Stomach (tissue), 9 donors: ENCODE results near the gene TMPRSS11D. TPM values are rescaled to one million over a fixed set of nuclear protein-coding genes. Genes with fewer than 3 reads are reported as not detected.

Experiments
- DNase-seq, 2 donors: peaks; one replicate each; pipeline versions ENCODE4 v3.0.0 to v3.0.0-alpha.2; 2013 to 2019
- H3K27ac ChIP-seq, 5 donors: fragments of 200-600 bp in 4 of 5; sonication (generic) in 4 of 5; one replicate each; pipeline ENCODE4 v1.5.1; 2013 to 2019; ENCODE audit warnings: mild to moderate bottlenecking in 1 of 5, moderate library complexity in 1 of 5
- H3K27me3 ChIP-seq, 3 donors: fragments of 200-600 bp; sonication (generic); one replicate each; pipeline ENCODE4 v1.5.1; 2017 to 2019; ENCODE audit warnings: mixed run types in 1 of 3
- H3K36me3 ChIP-seq, 4 donors: fragments of 200-600 bp; sonication (generic); 1 replicate in 3 of 4; 2 replicates in 1 of 4; pipeline ENCODE4 v1.5.1; 2016 to 2019
- H3K4me1 ChIP-seq, 4 donors: fragments of 200-600 bp; sonication (generic); one replicate each; pipeline ENCODE4 v1.5.1; 2016 to 2019
- H3K4me3 ChIP-seq, 4 donors: fragments of 200-600 bp; sonication (generic) in 3 of 4; one replicate each; pipeline ENCODE4 v1.5.1; 2016 to 2019; ENCODE audit warnings: mild to moderate bottlenecking in 1 of 4
- H3K9me3 ChIP-seq, 4 donors: fragments of 200-600 bp; sonication (generic); one replicate each; pipeline ENCODE4 v1.5.1; 2016 to 2019
- CTCF ChIP-seq, 7 experiments: fragments of 450-650 bp in 4 of 7; fragments of 200-600 bp in 3 of 7; sonication (generic) in 3 of 7; IDR thresholded peaks; one replicate each; pipeline ENCODE4 v1.5.1; 2016 to 2019; ENCODE audit warnings: antibody characterized with exemption in 7 of 7, control low read depth in 2 of 7, mild to moderate bottlenecking in 1 of 7
- EP300 ChIP-seq: sonication (generic); formaldehyde crosslinking; IDR thresholded peaks from one replicate; pipeline ENCODE4 v1.6.1; 2017; ENCODE audit warnings: antibody characterized with exemption
- POLR2A ChIP-seq, 4 donors: fragments of 450-650 bp; IDR thresholded peaks; one replicate each; pipeline ENCODE4 v1.6.1; 2016; ENCODE audit warnings: antibody characterized with exemption in 4 of 4, control low read depth in 2 of 4, mild to moderate bottlenecking in 1 of 4, moderate library complexity in 1 of 4
- POLR2AphosphoS5 ChIP-seq, 3 donors: sonication (generic); formaldehyde crosslinking; IDR thresholded peaks; one replicate each; pipeline ENCODE4 v1.6.1; 2016; ENCODE audit warnings: antibody characterized with exemption in 3 of 3
- WGBS, 5 donors: extraction: QIAGEN DNeasy Blood & Tissue Kit in 3 of 5; methylation state at CpG; one replicate each; pipeline versions ENCODE4 v1.1.5 to v1.1.7; 2013 to 2018; 5-methylcytosine and 5-hydroxymethylcytosine counted together
- intact Hi-C: fragments of 100-400 bp; cut with DNase I; formaldehyde crosslinking; loops from one replicate; pipeline ENCODE4 v1.15.1; 2023; ENCODE audit warnings: low total_unique reads
- polyA plus RNA-seq, 3 donors: library from polyadenylated mRNA; stranded (reverse); fragments of 200-250 nt; gene quantifications; one replicate each; pipeline ENCODE4 v1.2.3, GENCODE V29; 2013
- total RNA-seq, 5 donors: library from RNA; depleted of rRNA; stranded (reverse); fragments of >200 nt; gene quantifications; one replicate each; pipeline versions ENCODE4 v1.1.0 to v1.2.3, GENCODE V29; 2014 to 2016
- donor health status: healthy with polysubstance abuse.
- donor health status: Bipolar disorder and iron deficiency.
- donor health status: healthy.

The TMPRSS11D gene
- total and polyA plus RNA-seq, 8 donors = 27.3 TPM; not detected in 7

- no peak for TF ChIP-seq EP300
- no peak for TF ChIP-seq CTCF (IDR thresholded peaks at IDR 0.05)
- no peak for TF ChIP-seq POLR2AphosphoS5 (IDR thresholded peaks at IDR 0.05)
- TF ChIP-seq POLR2A (IDR thresholded peaks at IDR 0.05) = no peak
- H3K27me3 ChIP-seq = no peaks in the 10 kb centered on the region
- no peaks in the 10 kb centered on the region for H3K36me3 ChIP-seq
- H3K4me3 ChIP-seq = no peak overlapping the region
- no peak overlapping the region for H3K27ac ChIP-seq
- DNase-seq = no peak
- H3K4me1 ChIP-seq = no peaks in the 10 kb centered on the region
- intact Hi-C loops = no loop called here
- whole genome bisulfite sequencing, 5 donors = 90 to 100% (median 94%) methylated on average over 1 to 3 of the region's 3 CpGs; no CpG with 5 or more reads in 1 of the 5 donors
- peaks cover 0 to 5% (median 0%) of the 10 kb centered on the region in 4 donors for H3K9me3 ChIP-seq
Measured at GRCh38 chr4:67927251-67927650, 43.4 kb upstream of the TMPRSS11D start.

- H3K4me3 ChIP-seq = no peak overlapping the region
- H3K9me3 ChIP-seq = peaks cover 0 to 5% (median 0%) of the 10 kb centered on the region in 4 donors
- 90 to 96% (median 92%) methylated on average over 6 to 7 of the region's 7 CpGs for WGBS, 5 donors
- no peaks in the 10 kb centered on the region for H3K27me3 ChIP-seq
- H3K36me3 ChIP-seq = no peaks in the 10 kb centered on the region
- no peak for DNase-seq
- H3K27ac ChIP-seq = no peak overlapping the region
- intact Hi-C loops = no loop called here
- TF ChIP-seq POLR2A (IDR thresholded peaks at IDR 0.05) = no peak
- no peak for TF ChIP-seq POLR2AphosphoS5 (IDR thresholded peaks at IDR 0.05)
- no peak for TF ChIP-seq EP300
- no peak for TF ChIP-seq CTCF (IDR thresholded peaks at IDR 0.05)
- H3K4me1 ChIP-seq = no peaks in the 10 kb centered on the region
Measured at GRCh38 chr4:67926485-67926884, 42.7 kb upstream of the TMPRSS11D start.

GRCh38 chr4:67922697-67923096 is 38.9 kb upstream of the TMPRSS11D start:
- Histone ChIP-seq H3K9me3 (peaks cover 0 to 5% (median 0%) of the 10 kb centered on the region in 4 donors), H3K4me3 (no peak overlapping the region), H3K27me3 (no peaks in the 10 kb centered on the region), H3K4me1 (no peaks in the 10 kb centered on the region), H3K36me3 (no peaks in the 10 kb centered on the region), H3K27ac (no peak overlapping the region)
- 53 to 68% (median 62%) methylated on average over 4 of the region's 4 CpGs for WGBS, 5 donors
- DNase-seq = no peak
- intact Hi-C loops = no loop called here
- TF ChIP-seq EP300 = no peak

- no peak for TF ChIP-seq POLR2A (IDR thresholded peaks at IDR 0.05)
- TF ChIP-seq CTCF (IDR thresholded peaks at IDR 0.05) = no peak
- no peak for TF ChIP-seq POLR2AphosphoS5 (IDR thresholded peaks at IDR 0.05)
- no peak for TF ChIP-seq EP300
- Histone ChIP-seq H3K4me3 (no peak overlapping the region), H3K4me1 (no peaks in the 10 kb centered on the region), H3K36me3 (no peaks in the 10 kb centered on the region), H3K9me3 (no peaks in the 10 kb centered on the region), H3K27me3 (no peaks in the 10 kb centered on the region), H3K27ac (no peak overlapping the region)
- DNase-seq = no peak
- intact Hi-C loops = no loop called here
Measured at GRCh38 chr4:67918428-67918827, 34.6 kb upstream of the TMPRSS11D start.

- intact Hi-C loops = no loop called here
- peaks cover 0 to 10% (median 0%) of the 10 kb centered on the region in 4 donors for H3K4me1 ChIP-seq
- TF ChIP-seq EP300 (no peak), POLR2AphosphoS5 (IDR thresholded peaks at IDR 0.05) (no peak), CTCF (IDR thresholded peaks at IDR 0.05) (no peak), POLR2A (IDR thresholded peaks at IDR 0.05) (no peak)
- no peaks in the 10 kb centered on the region for H3K9me3 ChIP-seq
- H3K36me3 ChIP-seq = no peaks in the 10 kb centered on the region
- no peak for DNase-seq
- WGBS, 5 donors = 60 to 73% (median 62%) methylated on average over 5 of the region's 5 CpGs
- no peak overlapping the region for H3K4me3 ChIP-seq
- no peak overlapping the region for H3K27ac ChIP-seq
- no peaks in the 10 kb centered on the region for H3K27me3 ChIP-seq
Measured at GRCh38 chr4:67915400-67915966, 31.7 kb upstream of the TMPRSS11D start.
